ENCODE data around the gene ZSCAN16. TPM values are rescaled to one million over a fixed set of nuclear protein-coding genes. Genes with fewer than 3 reads are reported as not detected.
A peak's percentile ranks its signal among the peaks of the same experiment; 100 is the strongest.

The ZSCAN16 gene
- total and polyA plus RNA-seq, 2 of the 13 experiments (the other 11 are each of a cell fraction or from before 2014, with no cell fraction given): 5.7 to 12.7 TPM

GRCh38 chr6:28159029-28159607 is 34.7 kb downstream of the ZSCAN16 start:
- H3K4me3 ChIP-seq (replicated peaks in 1 of 3; ENCODE audit: insufficient read depth in 1 of 3, low read depth in 2 of 3, low read length in 3 of 3): no peak overlapping the region
- intact Hi-C loops (cut with micrococcal nuclease; ENCODE audit: unreplicated experiment) (no loop called here), in situ Hi-C loops (cut with HindIII; ENCODE audit: extremely low pct_ligation_motif_present, low pct_unique_long_range_greater_than_20kb) (no loop called here)
- FAIRE-seq (no peak), DNase-seq (ENCODE audit: low spot score) (no peak), ATAC-seq (no peak)
- H3K9ac ChIP-seq (ENCODE audit: insufficient read depth, low read depth, low read length): no peak overlapping the region
- 92% methylated on average over 4 of the region's 4 CpGs for WGBS (ENCODE audit: low lambda C conversion rate)
- H2AFZ ChIP-seq (ENCODE audit: low read length): no peak overlapping the region
- no peak overlapping the region for H3K27ac ChIP-seq (ENCODE audit: extremely low read length, insufficient read depth, low read length)
- H3K36me3 ChIP-seq (replicated peaks in 1 of 2; ENCODE audit: control insufficient read depth in 1 of 2, insufficient read depth in 2 of 2, low read length in 2 of 2): peaks cover 8 to 31% of the 10 kb centered on the region in 2 experiments
- H3K4me1 ChIP-seq (ENCODE audit: insufficient read depth, low read length): peaks cover 13% of the 10 kb centered on the region
- no peaks in the 10 kb centered on the region; a peak in 1 of 5 replicates for H3K27me3 ChIP-seq (ENCODE audit: control insufficient read depth in 1 of 2, insufficient read depth in 2 of 2, low read length in 2 of 2)
- BruUV-seq (replicated peaks): no TSS peak
- H3K79me2 ChIP-seq (ENCODE audit: insufficient read depth, low read length): no peaks in the 10 kb centered on the region
- ChIA-PET CTCF (ENCODE audit: low intra/inter-chr PET ratio, low total read pairs) (no interaction called here), POLR2A (no interaction called here)
- H3K4me2 ChIP-seq (ENCODE audit: low read depth, low read length): no peak overlapping the region
- H4K20me1 ChIP-seq (ENCODE audit: insufficient read depth, low read length): no peaks in the 10 kb centered on the region
- no peaks in the 10 kb centered on the region for H3K9me3 ChIP-seq (ENCODE audit: low read length)
- TF ChIP-seq ATF7 (IDR thresholded peaks at IDR 0.05) (no peak), ATF7 (CRISPR knock-in tag; IDR thresholded peaks at IDR 0.05) (no peak), PBX3 (CRISPR knock-in tag; IDR thresholded peaks at IDR 0.05; ENCODE audit: borderline replicate concordance) (no peak), ZNF260 (CRISPR knock-in tag; IDR thresholded peaks at IDR 0.05; ENCODE audit: borderline replicate concordance, low read depth) (no peak), ZNF546 (CRISPR knock-in tag; conservative IDR thresholded peaks at IDR 0.05) (no peak), PAX8 (CRISPR knock-in tag; IDR thresholded peaks at IDR 0.05; ENCODE audit: borderline replicate concordance) (no peak), MAFF (IDR thresholded peaks at IDR 0.05; ENCODE audit: low read depth, low read length) (peak; percentile 8; the same call in 1 of the 2 replicates), ZKSCAN1 (IDR thresholded peaks at IDR 0.05; ENCODE audit: low read length) (peak; percentile 87), KMT2A (CRISPR knock-in tag; IDR thresholded peaks at IDR 0.05) (no peak), NBN (conservative IDR thresholded peaks at IDR 0.05) (no peak), ZBTB4 (CRISPR knock-in tag; IDR thresholded peaks at IDR 0.05; ENCODE audit: borderline replicate concordance) (no peak), ONECUT2 (CRISPR knock-in tag; IDR thresholded peaks at IDR 0.05) (no peak), DNMT1 (CRISPR knock-in tag; IDR thresholded peaks at IDR 0.05) (no peak), ZNF775 (CRISPR knock-in tag; IDR thresholded peaks at IDR 0.05; ENCODE audit: borderline replicate concordance) (no peak), SKIL (CRISPR knock-in tag; IDR thresholded peaks at IDR 0.05; ENCODE audit: borderline replicate concordance) (no peak), ZNF510 (CRISPR knock-in tag; IDR thresholded peaks at IDR 0.05; ENCODE audit: low read depth) (no peak), ZNF879 (CRISPR knock-in tag; IDR thresholded peaks at IDR 0.05) (no peak), MXD3 (CRISPR knock-in tag; IDR thresholded peaks at IDR 0.05) (no peak), ATF7-NPFF (CRISPR knock-in tag; IDR thresholded peaks at IDR 0.05; ENCODE audit: low read depth) (no peak)
